Thymus (tissue), 11 donors: ENCODE measurements around the gene CFAP74. TPM values are rescaled to one million over a fixed set of nuclear protein-coding genes. Genes with fewer than 3 reads are reported as not detected.

Source experiments
- DNase-seq, 9 donors: peaks; one replicate each; pipeline ENCODE4 v3.0.0-alpha.2; 2013; ENCODE audit warnings: low spot score in 9 of 9, low read depth in 6 of 9, missing footprints in 1 of 9
- H3K27ac ChIP-seq, 2 donors: one replicate each; pipeline ENCODE4 v1.5.1; 2013; ENCODE audit warnings: control low read depth in 1 of 2, low read depth in 1 of 2, low read length in 1 of 2, mild to moderate bottlenecking in 1 of 2, moderate library complexity in 1 of 2
- H3K27me3 ChIP-seq, 2 donors: one replicate each; pipeline ENCODE4 v1.5.1; 2013; ENCODE audit warnings: low read length in 1 of 2; ENCODE audit not compliant: control insufficient read depth in 2 of 2, insufficient read depth in 1 of 2
- H3K36me3 ChIP-seq, 2 donors: one replicate each; pipeline ENCODE4 v1.5.1; 2013; ENCODE audit warnings: low read length in 1 of 2, mild to moderate bottlenecking in 1 of 2, moderate library complexity in 1 of 2; ENCODE audit not compliant: control insufficient read depth in 2 of 2, insufficient read depth in 2 of 2
- H3K4me1 ChIP-seq, 2 donors: one replicate each; pipeline ENCODE4 v1.5.1; 2013; ENCODE audit warnings: low read length in 2 of 2; ENCODE audit not compliant: control insufficient read depth in 2 of 2, insufficient read depth in 2 of 2
- H3K4me3 ChIP-seq, 2 donors: one replicate each; pipeline ENCODE4 v1.5.1; 2013; ENCODE audit warnings: low read length in 2 of 2, control low read depth in 1 of 2, mild to moderate bottlenecking in 1 of 2
- H3K9me3 ChIP-seq, 2 donors: one replicate each; pipeline ENCODE4 v1.5.1; 2013; ENCODE audit warnings: low read length in 1 of 2, mild to moderate bottlenecking in 1 of 2; ENCODE audit not compliant: control insufficient read depth in 2 of 2, insufficient read depth in 1 of 2
- WGBS: extraction: QIAGEN DNeasy Blood & Tissue Kit; methylation state at CpG from one replicate; pipeline ENCODE4 v1.1.7; 2013; 5-methylcytosine and 5-hydroxymethylcytosine counted together
- polyA plus RNA-seq: library from polyadenylated mRNA; stranded (reverse); fragments of 200-250 nt; gene quantifications from one replicate; pipeline ENCODE4 v1.2.3, GENCODE V29; 2013
- total RNA-seq: library from RNA; stranded (reverse); fragments of 120-200 nt; gene quantifications from one replicate; pipeline ENCODE4 v1.2.4, GENCODE V29; 2013
- donor health status: healthy.

The CFAP74 gene
- total and polyA plus RNA-seq, 2 donors, result 0.09 to 0.16 TPM

- 91% methylated on average over 45 of the region's 45 CpGs for WGBS
- Histone ChIP-seq H3K36me3 (no peaks in the 10 kb centered on the region), H3K4me3 (no peak overlapping the region), H3K27ac (no peak overlapping the region), H3K27me3 (peaks cover 0 to 9% of the 10 kb centered on the region in 2 donors), H3K4me1 (no peaks in the 10 kb centered on the region), H3K9me3 (no peaks in the 10 kb centered on the region)
- DNase-seq, result no peak
These were observed 60.6 kb downstream of the CFAP74 start for GRCh38 chr1:1942753-1943656.

GRCh38 chr1:1941868-1942752 is 61.5 kb downstream of the CFAP74 start:
- Histone ChIP-seq H3K4me3 (no peak overlapping the region), H3K36me3 (no peaks in the 10 kb centered on the region), H3K27me3 (peaks cover 0 to 9% of the 10 kb centered on the region in 2 donors), H3K9me3 (no peaks in the 10 kb centered on the region), H3K4me1 (no peaks in the 10 kb centered on the region), H3K27ac (no peak overlapping the region)
- DNase-seq, result no peak
- 88% methylated on average over 39 of the region's 39 CpGs for WGBS

- 81% methylated on average over 19 of the region's 19 CpGs for WGBS
- Histone ChIP-seq H3K4me1 (no peaks in the 10 kb centered on the region), H3K36me3 (no peaks in the 10 kb centered on the region), H3K27ac (no peak overlapping the region), H3K4me3 (no peak overlapping the region), H3K9me3 (no peaks in the 10 kb centered on the region), H3K27me3 (peaks cover 0 to 6% of the 10 kb centered on the region in 2 donors)
- no peak for DNase-seq
These were observed 62.3 kb downstream of the CFAP74 start for GRCh38 chr1:1941211-1941841.

- no peaks in the 10 kb centered on the region for H3K9me3 ChIP-seq
- no peaks in the 10 kb centered on the region for H3K4me1 ChIP-seq
- peaks cover 0 to 6% of the 10 kb centered on the region in 2 donors for H3K27me3 ChIP-seq
- 91% methylated on average over 12 of the region's 12 CpGs for WGBS
- no peak overlapping the region for H3K27ac ChIP-seq
- no peak for DNase-seq
- no peak overlapping the region for H3K4me3 ChIP-seq
- no peaks in the 10 kb centered on the region for H3K36me3 ChIP-seq
These were observed 63.5 kb downstream of the CFAP74 start for GRCh38 chr1:1940123-1940425.

- Histone ChIP-seq H3K36me3 (no peaks in the 10 kb centered on the region), H3K9me3 (no peaks in the 10 kb centered on the region), H3K4me3 (no peak overlapping the region), H3K4me1 (no peaks in the 10 kb centered on the region), H3K27me3 (peaks cover 0 to 6% of the 10 kb centered on the region in 2 donors), H3K27ac (no peak overlapping the region)
- 92% methylated on average over 28 of the region's 28 CpGs for WGBS
- DNase-seq, result no peak
These were observed 64.1 kb downstream of the CFAP74 start for GRCh38 chr1:1939296-1940122.

- Histone ChIP-seq H3K4me1 (no peaks in the 10 kb centered on the region), H3K27me3 (peaks cover 0 to 4% of the 10 kb centered on the region in 2 donors), H3K4me3 (no peak overlapping the region), H3K9me3 (peaks cover 0 to 2% of the 10 kb centered on the region in 2 donors), H3K27ac (no peak overlapping the region), H3K36me3 (no peaks in the 10 kb centered on the region)
- no peak for DNase-seq
- WGBS, result 90% methylated on average over 24 of the region's 24 CpGs
These were observed 64.8 kb downstream of the CFAP74 start for GRCh38 chr1:1938613-1939295.

GRCh38 chr1:1938276-1938573 is 65.4 kb downstream of the CFAP74 start:
- Histone ChIP-seq H3K27ac (no peak overlapping the region), H3K27me3 (peaks cover 0 to 2% of the 10 kb centered on the region in 2 donors), H3K4me1 (no peaks in the 10 kb centered on the region), H3K9me3 (peaks cover 0 to 3% of the 10 kb centered on the region in 2 donors), H3K4me3 (no peak overlapping the region), H3K36me3 (no peaks in the 10 kb centered on the region)
- DNase-seq, result no peak
- 80% methylated on average over 6 of the region's 6 CpGs for WGBS

GRCh38 chr1:1937549-1938275 is 65.9 kb downstream of the CFAP74 start:
- DNase-seq, result no peak
- 85% methylated on average over 16 of the region's 16 CpGs for WGBS
- Histone ChIP-seq H3K27ac (no peak overlapping the region), H3K27me3 (no peaks in the 10 kb centered on the region), H3K9me3 (peaks cover 0 to 3% of the 10 kb centered on the region in 2 donors), H3K36me3 (no peaks in the 10 kb centered on the region), H3K4me1 (no peaks in the 10 kb centered on the region), H3K4me3 (no peak overlapping the region)
